Panc1 (cell line): Measurements from ENCODE around the gene HMSD.

Experiments used
- CTCF ChIP-seq: fragments of 450-650 bp; IDR thresholded peaks from 2 replicates; pipeline ENCODE4 v1.5.1; 2017; ENCODE audit warnings: mild to moderate bottlenecking
- POLR2AphosphoS5 ChIP-seq: IDR thresholded peaks from 2 replicates; pipeline ENCODE4 v1.6.1; 2012; ENCODE audit warnings: mild to moderate bottlenecking, low read depth, low read length, moderate library complexity
- SIN3A ChIP-seq: IDR thresholded peaks from 2 replicates; pipeline ENCODE4 v1.6.1; 2012; ENCODE audit warnings: low read depth, mild to moderate bottlenecking, low read length, moderate library complexity, borderline replicate concordance; ENCODE audit not compliant: insufficient read depth
- TCF7L2 ChIP-seq: IDR thresholded peaks from 2 replicates; pipeline ENCODE4 v1.6.1; 2011; ENCODE audit warnings: mild to moderate bottlenecking, low read depth, low read length, inconsistent platforms
- TF ChIP-seq, protein P1 (sequence below), 2 experiments: IDR thresholded peaks; 2 replicates each; pipeline ENCODE4 v1.6.1; 2011 to 2012; ENCODE audit warnings: low read depth in 2 of 2, control low read depth in 1 of 2, low read length in 1 of 2, mild to moderate bottlenecking in 1 of 2, moderate library complexity in 1 of 2; ENCODE audit not compliant: insufficient read depth in 1 of 2

GRCh38 chr18:63908858-63909257, 40.2 kb upstream of the HMSD start:
- TF ChIP-seq CTCF (no peak), POLR2AphosphoS5 (no peak), TCF7L2 (no peak), SIN3A (no peak)
- TF ChIP-seq, protein P1, sequence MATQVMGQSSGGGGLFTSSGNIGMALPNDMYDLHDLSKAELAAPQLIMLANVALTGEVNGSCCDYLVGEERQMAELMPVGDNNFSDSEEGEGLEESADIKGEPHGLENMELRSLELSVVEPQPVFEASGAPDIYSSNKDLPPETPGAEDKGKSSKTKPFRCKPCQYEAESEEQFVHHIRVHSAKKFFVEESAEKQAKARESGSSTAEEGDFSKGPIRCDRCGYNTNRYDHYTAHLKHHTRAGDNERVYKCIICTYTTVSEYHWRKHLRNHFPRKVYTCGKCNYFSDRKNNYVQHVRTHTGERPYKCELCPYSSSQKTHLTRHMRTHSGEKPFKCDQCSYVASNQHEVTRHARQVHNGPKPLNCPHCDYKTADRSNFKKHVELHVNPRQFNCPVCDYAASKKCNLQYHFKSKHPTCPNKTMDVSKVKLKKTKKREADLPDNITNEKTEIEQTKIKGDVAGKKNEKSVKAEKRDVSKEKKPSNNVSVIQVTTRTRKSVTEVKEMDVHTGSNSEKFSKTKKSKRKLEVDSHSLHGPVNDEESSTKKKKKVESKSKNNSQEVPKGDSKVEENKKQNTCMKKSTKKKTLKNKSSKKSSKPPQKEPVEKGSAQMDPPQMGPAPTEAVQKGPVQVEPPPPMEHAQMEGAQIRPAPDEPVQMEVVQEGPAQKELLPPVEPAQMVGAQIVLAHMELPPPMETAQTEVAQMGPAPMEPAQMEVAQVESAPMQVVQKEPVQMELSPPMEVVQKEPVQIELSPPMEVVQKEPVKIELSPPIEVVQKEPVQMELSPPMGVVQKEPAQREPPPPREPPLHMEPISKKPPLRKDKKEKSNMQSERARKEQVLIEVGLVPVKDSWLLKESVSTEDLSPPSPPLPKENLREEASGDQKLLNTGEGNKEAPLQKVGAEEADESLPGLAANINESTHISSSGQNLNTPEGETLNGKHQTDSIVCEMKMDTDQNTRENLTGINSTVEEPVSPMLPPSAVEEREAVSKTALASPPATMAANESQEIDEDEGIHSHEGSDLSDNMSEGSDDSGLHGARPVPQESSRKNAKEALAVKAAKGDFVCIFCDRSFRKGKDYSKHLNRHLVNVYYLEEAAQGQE (IDR thresholded peaks at IDR 0.05; ENCODE audit: insufficient read depth in 1 of 2, low read depth in 2 of 2, low read length in 1 of 2), result no peak
